HCT116 (cell line): ENCODE measurements around the gene EEF1A2. TPM values are rescaled to one million over a fixed set of nuclear protein-coding genes. Genes with fewer than 3 reads are reported as not detected.

Experiments
- ATAC-seq: fragments of 200-7000 bp; cut with Tn5 transposase; 2 replicates; pipeline ENCODE4 v1.9.1; 2020; ENCODE audit warnings: mild to moderate bottlenecking, moderate library complexity
- BruUV-seq: library from RNA; stranded (reverse); fragments of 400-500 nt; replicated peaks from 2 replicates; lab custom pipeline; 2021; lab: Mats Ljungman, UMichigan
- CTCF ChIA-PET: fragments of 300-600 bp; sonication (Branson Sonifier 250); formaldehyde crosslinking; loops from one replicate; lab custom pipeline; 2021; ENCODE audit warnings: antibody characterized with exemption; lab: Charles Lee
- POLR2A ChIA-PET: fragments of 300-600, 350-600 bp; sonication (Branson Sonifier 250); formaldehyde crosslinking; loops from one replicate; lab custom pipeline; 2021; ENCODE audit warnings: antibody characterized with exemption; lab: Charles Lee
- RAD21 ChIA-PET, 2 experiments: fragments of 300-600 bp; sonication (Branson Sonifier 250); formaldehyde crosslinking; loops; one replicate each; lab custom pipeline; 2023; ENCODE audit warnings: low total read pairs in 2 of 2; ENCODE audit not compliant: uncharacterized antibody in 2 of 2, unreplicated experiment in 2 of 2, low non-redundant PET in 1 of 2; lab: Charles Lee
- DNase-seq: peaks from one replicate; pipeline ENCODE4 v3.0.0-alpha.2; 2010; ENCODE audit warnings: low read depth, low spot score
- H2AFZ ChIP-seq: fragments of 200-600 bp; shearing (Covaris generic), sonication (generic); 2 replicates; pipeline ENCODE4 v1.6.1; 2017; ENCODE audit warnings: low read depth, mixed run types, mixed read lengths, antibody characterized with exemption, low read length; ENCODE audit not compliant: poor library complexity, severe bottlenecking
- H3K27ac ChIP-seq: 2 replicates; pipeline ENCODE4 v1.5.1; 2012; ENCODE audit warnings: low read depth, low read length
- H3K27me3 ChIP-seq: fragments of 200-600 bp; sonication (generic); 2 replicates; pipeline ENCODE4 v1.6.1; 2016; ENCODE audit warnings: mixed run types, low read length, mixed read lengths; ENCODE audit not compliant: insufficient read depth
- H3K36me3 ChIP-seq, 2 experiments: fragments of 200-500 bp in 1 of 2; fragments of 200-600 bp in 1 of 2; sonication (Bioruptor generic) in 1 of 2; sonication (generic) in 1 of 2; 2 replicates each; pipeline versions ENCODE4 v1.5.1 to v1.6.1; 2014 to 2016; ENCODE audit warnings: low read length in 2 of 2, inconsistent platforms in 1 of 2, mixed read lengths in 1 of 2, mixed run types in 1 of 2; ENCODE audit not compliant: insufficient read depth in 2 of 2, control insufficient read depth in 1 of 2
- H3K4me1 ChIP-seq, 2 experiments: fragments of 200-600 bp in 1 of 2; sonication (generic) in 1 of 2; 2 replicates each; pipeline versions ENCODE4 v1.5.1 to v1.6.1; 2012 to 2017; ENCODE audit warnings: low read length in 2 of 2, inconsistent platforms in 1 of 2, mild to moderate bottlenecking in 1 of 2, mixed read lengths in 1 of 2, mixed run types in 1 of 2, moderate library complexity in 1 of 2; ENCODE audit not compliant: insufficient read depth in 2 of 2, control insufficient read depth in 1 of 2
- H3K4me2 ChIP-seq: fragments of 200-600 bp; sonication (generic); 2 replicates; pipeline ENCODE4 v1.6.1; 2017; ENCODE audit warnings: mixed run types, low read length, mixed read lengths
- H3K4me3 ChIP-seq, 2 experiments: fragments of 200-600 bp in 1 of 2; sonication (generic) in 1 of 2; replicated peaks in 1 of 2; 2 replicates each; pipeline ENCODE4 v1.5.1; 2011 to 2016; ENCODE audit warnings: low read length in 2 of 2, control low read depth in 1 of 2, low read depth in 1 of 2, mild to moderate bottlenecking in 1 of 2, mixed read lengths in 1 of 2, mixed run types in 1 of 2
- H3K79me2 ChIP-seq: fragments of 200-600 bp; sonication (generic); 2 replicates; pipeline ENCODE4 v1.6.1; 2017; ENCODE audit warnings: mild to moderate bottlenecking, mixed run types, low read length, moderate library complexity, mixed read lengths; ENCODE audit not compliant: insufficient read depth
- H3K9ac ChIP-seq: fragments of 200-600 bp; sonication (generic); 2 replicates; pipeline ENCODE4 v1.6.1; 2016; ENCODE audit warnings: low read length, mixed read lengths
- H3K9me2 ChIP-seq: fragments of 200-600 bp; sonication (generic), shearing (Covaris generic); 2 replicates; pipeline ENCODE4 v1.6.1; 2017; ENCODE audit warnings: mixed run types, mild to moderate bottlenecking, moderate library complexity; ENCODE audit not compliant: insufficient read depth
- H3K9me3 ChIP-seq, 2 experiments: fragments of 200-500 bp in 1 of 2; fragments of 200-600 bp in 1 of 2; sonication (Bioruptor generic) in 1 of 2; sonication (generic) in 1 of 2; 2 replicates each; pipeline ENCODE4 v1.6.1; 2014 to 2017; ENCODE audit warnings: low read length in 2 of 2, mixed read lengths in 2 of 2, inconsistent platforms in 1 of 2, low read depth in 1 of 2, mild to moderate bottlenecking in 1 of 2, mixed run types in 1 of 2, moderate library complexity in 1 of 2; ENCODE audit not compliant: control insufficient read depth in 1 of 2, insufficient read depth in 1 of 2
- H4K20me1 ChIP-seq: fragments of 200-600 bp; sonication (generic), shearing (Covaris generic); 2 replicates; pipeline ENCODE4 v1.6.1; 2017; ENCODE audit warnings: mixed run types, mild to moderate bottlenecking, moderate library complexity; ENCODE audit not compliant: insufficient read depth
- CBX3 ChIP-seq: IDR thresholded peaks from 2 replicates; pipeline ENCODE4 v1.6.1; 2012; ENCODE audit warnings: low read depth
- CEBPB ChIP-seq: IDR thresholded peaks from 2 replicates; pipeline ENCODE4 v1.6.1; 2012; ENCODE audit warnings: low read depth
- ELF1 ChIP-seq: IDR thresholded peaks from 2 replicates; pipeline ENCODE4 v1.6.1; 2012; ENCODE audit warnings: low read depth, borderline replicate concordance
- EZH2 ChIP-seq: fragments of 200-600 bp; sonication (generic); IDR thresholded peaks from 2 replicates; pipeline ENCODE4 v1.6.1; 2017; ENCODE audit warnings: antibody characterized with exemption, mixed run types
- EZH2phosphoT487 ChIP-seq: fragments of 200-600 bp; IDR thresholded peaks from 2 replicates; pipeline ENCODE4 v1.6.1; 2018; ENCODE audit warnings: antibody characterized with exemption, borderline replicate concordance
- JUND ChIP-seq: IDR thresholded peaks from 2 replicates; pipeline ENCODE4 v1.6.1; 2012
- MAX ChIP-seq: IDR thresholded peaks from 2 replicates; pipeline ENCODE4 v1.6.1; 2012
- POLR2AphosphoS5 ChIP-seq: IDR thresholded peaks from 2 replicates; pipeline ENCODE4 v1.6.1; 2011; ENCODE audit warnings: mild to moderate bottlenecking, low read depth, low read length, moderate library complexity
- RAD21 ChIP-seq: IDR thresholded peaks from 2 replicates; pipeline ENCODE4 v1.6.1; 2012; ENCODE audit warnings: low read depth, mild to moderate bottlenecking
- SIN3A ChIP-seq: IDR thresholded peaks from 2 replicates; pipeline ENCODE4 v1.6.1; 2012; ENCODE audit warnings: low read depth
- TCF7L2 ChIP-seq: IDR thresholded peaks from 2 replicates; pipeline ENCODE4 v1.7.0; 2011; ENCODE audit warnings: borderline replicate concordance, inconsistent platforms; ENCODE audit not compliant: insufficient read depth, insufficient read length; ENCODE audit errors: extremely low read depth
- ZNF274 ChIP-seq: fragments of 200-500 bp; sonication (Bioruptor generic); IDR thresholded peaks from 2 replicates; pipeline ENCODE4 v1.6.1; 2014; ENCODE audit warnings: mild to moderate bottlenecking, low read depth, low read length, inconsistent platforms
- intact Hi-C: fragments of 100-400 bp; cut with micrococcal nuclease; formaldehyde crosslinking; loops from 2 replicates; pipeline ENCODE4 v1.10.0; 2022
- total RNA-seq: library from RNA; stranded (reverse); gene quantifications from one replicate; pipeline ENCODE4 v1.2.1, GENCODE V29; 2021; ENCODE audit not compliant: unreplicated experiment

Gene EEF1A2
- total RNA-seq, 1 experiment from 2014 or later: 454 TPM

- ChIA-PET RAD21 (no interaction called here), POLR2A (interaction anchor here (0.7 kb wide), 1 partner anchor 133 kb away, joined by 3 read pairs; the partner anchor contains the start of gene HELZ2), CTCF (interaction anchor here (0.9 kb wide), 1 partner anchor 11 kb away, joined by 3 read pairs; no protein-coding TSS in a partner anchor)
- Histone ChIP-seq H3K9ac (no peak overlapping the region), H3K27ac (no peak overlapping the region), H3K79me2 (peaks cover 13% of the 10 kb centered on the region; the same call in 1 of the 2 replicates), H2AFZ (no peak overlapping the region), H3K9me3 (no peaks in the 10 kb centered on the region; a peak in 1 of 4 replicates), H3K9me2 (no peaks in the 10 kb centered on the region), H3K4me1 (no peaks in the 10 kb centered on the region), H3K4me2 (no peak overlapping the region), H3K36me3 (no peaks in the 10 kb centered on the region; a peak in 1 of 4 replicates), H4K20me1 (no peaks in the 10 kb centered on the region), H3K27me3 (no peaks in the 10 kb centered on the region), H3K4me3 (no peak overlapping the region)
- ATAC-seq (no peak), DNase-seq (no peak)
- no TSS peak for BruUV-seq
- intact Hi-C loops: no loop called here
- TF ChIP-seq MAX (no peak), CBX3 (no peak), ELF1 (no peak), ZNF274 (no peak), RAD21 (no peak), JUND (no peak), EZH2 (no peak), SIN3A (no peak), TCF7L2 (no peak), POLR2AphosphoS5 (no peak), EZH2phosphoT487 (no peak), CEBPB (no peak)
Observed at GRCh38 chr20:63441136-63442099, 57.5 kb downstream of the EEF1A2 start.
